Stimulated activated CD8-positive, alpha-beta memory T cell treated with anti-CD3 and anti-CD28 coated beads, Interleukin-15, amount 100 ng/mL, for 1 hour (primary cell): ENCODE results near the gene DUSP28.
"Not testable (repeated sequence)": the region's sequence is repeated elsewhere in the genome, so short reads cannot be mapped to it uniquely, and the experiment has no call there.

Experiments
- DNase-seq: peaks from one replicate; pipeline ENCODE4 v3.0.0-alpha.2; 2020; ENCODE audit warnings: low read depth

Gene DUSP28

DNA sequence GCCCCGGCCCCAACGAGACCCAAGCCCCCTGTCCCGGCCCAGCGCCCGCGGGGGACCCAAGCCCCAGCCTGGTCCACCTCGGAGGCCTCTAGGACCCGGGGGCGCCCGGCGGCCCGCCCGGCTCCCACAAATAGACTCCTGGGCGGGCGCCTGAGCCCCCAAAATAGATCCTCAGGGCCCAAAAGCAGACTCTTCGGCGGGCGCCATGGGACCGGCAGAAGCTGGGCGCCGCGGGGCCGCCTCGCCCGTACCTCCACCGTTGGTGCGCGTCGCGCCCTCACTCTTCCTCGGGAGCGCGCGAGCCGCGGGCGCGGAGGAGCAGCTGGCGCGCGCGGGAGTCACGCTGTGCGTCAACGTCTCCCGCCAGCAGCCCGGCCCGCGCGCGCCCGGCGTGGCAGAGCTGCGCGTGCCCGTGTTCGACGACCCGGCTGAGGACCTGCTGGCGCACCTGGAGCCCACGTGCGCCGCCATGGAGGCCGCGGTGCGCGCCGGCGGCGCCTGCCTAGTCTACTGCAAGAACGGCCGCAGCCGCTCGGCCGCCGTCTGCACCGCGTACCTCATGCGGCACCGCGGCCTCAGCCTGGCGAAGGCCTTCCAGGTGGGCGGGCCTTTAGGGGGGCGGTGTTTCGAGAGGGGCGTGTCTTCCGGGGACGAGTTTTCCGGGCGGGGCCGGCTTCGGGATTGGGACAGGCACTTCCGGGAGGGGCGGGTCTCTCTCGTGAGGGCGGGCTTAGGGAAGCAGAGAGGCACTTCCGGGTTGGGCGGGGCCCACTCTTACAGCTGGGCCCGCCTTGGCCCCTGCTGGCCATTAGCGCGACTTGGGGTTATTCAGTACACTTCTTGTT, 545 bp downstream of the DUSP28 start:
- peak; percentile 100 for DNase-seq

DNA sequence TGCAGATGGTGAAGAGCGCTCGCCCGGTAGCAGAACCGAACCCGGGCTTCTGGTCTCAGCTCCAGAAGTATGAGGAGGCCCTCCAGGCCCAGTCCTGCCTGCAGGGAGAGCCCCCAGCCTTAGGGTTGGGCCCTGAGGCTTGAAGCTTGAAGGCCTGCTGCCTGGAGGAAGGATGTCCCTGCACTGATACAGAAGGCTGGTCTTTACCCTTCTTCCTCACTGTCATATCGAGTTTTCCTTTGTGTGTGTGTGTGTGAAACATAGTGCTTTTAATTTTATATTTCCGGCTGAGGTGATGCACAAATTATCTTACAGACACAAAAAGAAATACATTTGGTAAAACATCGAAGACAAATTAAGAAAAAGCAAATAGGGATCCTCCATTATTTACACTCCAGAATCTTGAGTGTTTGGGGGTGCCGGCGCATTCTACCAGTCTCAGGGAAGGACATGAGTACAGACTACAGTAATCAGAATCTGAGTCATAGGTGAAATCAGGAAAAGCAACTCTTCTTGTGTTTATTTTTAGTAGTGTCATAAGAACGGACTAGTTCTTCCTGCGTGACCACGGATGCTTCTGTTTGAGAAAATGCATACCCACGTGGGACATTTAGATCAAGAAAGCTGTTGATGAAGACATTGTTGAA, 1.3 kb downstream of the DUSP28 start:
- DNase-seq = no peak

DNA sequence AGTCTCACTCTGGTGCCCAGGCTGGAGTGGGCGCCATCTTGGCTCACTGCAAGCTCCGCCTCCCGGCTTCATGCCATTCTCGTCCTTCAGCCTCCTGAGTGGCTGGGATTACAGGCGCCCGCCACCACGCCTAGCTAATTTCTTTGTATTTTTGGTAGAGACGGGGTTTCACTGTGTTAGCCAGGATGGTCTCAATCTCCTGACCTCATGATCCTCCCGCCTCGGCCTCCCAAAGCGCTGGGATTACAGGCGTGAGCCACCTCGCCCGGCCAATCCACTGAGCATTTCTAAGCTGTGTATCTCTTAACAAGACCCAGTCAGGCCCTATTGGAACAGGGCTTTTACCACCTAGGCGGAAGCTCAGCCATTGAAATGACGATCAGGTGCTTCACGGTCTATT, 3.1 kb downstream of the DUSP28 start:
- not testable (repeated sequence) for DNase-seq

DNA sequence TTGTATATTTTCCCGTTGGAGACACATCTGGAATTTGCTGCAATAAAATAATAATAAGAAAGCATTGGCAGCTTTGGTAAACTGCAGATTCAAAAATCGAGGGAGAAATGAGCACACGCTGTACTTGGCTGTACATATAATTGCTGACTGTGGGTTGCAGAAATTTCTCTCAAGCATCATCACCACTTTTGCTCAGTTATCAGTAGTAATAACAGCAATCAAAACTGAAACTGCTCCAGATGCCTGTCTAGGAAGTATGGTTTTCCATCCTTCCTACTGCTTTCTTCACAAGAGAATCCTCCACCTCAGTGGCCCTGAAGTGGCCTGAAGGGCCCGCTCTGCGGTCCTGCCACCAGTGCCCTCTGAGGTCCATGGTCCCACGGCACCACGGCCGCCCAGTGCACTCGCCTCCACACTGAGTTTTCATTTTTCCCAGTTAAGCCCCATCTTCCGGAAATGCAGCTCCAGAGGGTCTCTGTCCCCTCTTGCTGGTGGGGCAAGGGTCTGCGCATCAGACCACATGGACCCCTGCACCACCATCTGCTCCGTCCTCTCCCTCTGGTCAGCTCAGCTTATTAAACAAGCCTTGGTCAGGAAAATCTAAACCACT, 3.9 kb downstream of the DUSP28 start:
- no peak for DNase-seq

DNA sequence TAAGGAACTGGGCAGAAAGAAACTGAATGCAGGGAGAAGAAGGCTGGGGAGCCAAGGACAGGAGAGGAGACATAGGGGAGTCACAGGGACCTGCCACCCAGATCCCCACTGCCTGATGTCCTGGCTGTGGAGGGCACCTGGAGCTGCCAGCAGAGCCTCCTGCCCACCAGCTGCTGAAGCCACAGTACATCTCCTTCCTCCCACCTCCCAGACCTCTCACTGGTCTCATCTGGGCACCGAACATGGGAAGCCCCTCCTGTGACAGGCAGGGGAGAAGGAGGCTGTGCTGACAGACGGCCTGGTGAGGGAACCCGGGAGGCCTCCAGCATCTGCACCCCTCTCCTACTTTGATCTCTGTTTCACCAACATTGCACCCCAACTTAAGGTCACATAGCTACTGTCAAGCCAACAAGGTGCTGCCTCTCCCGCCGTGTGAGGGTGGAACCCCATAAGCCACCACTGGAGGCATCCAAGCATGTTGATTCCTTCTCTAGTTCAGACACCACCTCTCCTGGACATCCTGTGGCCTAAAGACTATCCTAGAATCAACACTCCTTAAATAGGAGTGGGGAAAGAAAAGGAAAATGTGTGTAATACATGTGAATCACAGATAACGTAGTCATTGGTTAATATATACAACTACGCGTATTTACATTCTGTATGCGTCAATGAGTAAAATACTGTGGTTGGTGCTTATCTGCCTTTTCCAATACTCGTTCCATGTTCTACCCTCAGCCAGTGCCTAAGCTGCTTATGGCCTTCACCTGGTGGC, 4.6 kb downstream of the DUSP28 start:
- no peak for DNase-seq

DNA sequence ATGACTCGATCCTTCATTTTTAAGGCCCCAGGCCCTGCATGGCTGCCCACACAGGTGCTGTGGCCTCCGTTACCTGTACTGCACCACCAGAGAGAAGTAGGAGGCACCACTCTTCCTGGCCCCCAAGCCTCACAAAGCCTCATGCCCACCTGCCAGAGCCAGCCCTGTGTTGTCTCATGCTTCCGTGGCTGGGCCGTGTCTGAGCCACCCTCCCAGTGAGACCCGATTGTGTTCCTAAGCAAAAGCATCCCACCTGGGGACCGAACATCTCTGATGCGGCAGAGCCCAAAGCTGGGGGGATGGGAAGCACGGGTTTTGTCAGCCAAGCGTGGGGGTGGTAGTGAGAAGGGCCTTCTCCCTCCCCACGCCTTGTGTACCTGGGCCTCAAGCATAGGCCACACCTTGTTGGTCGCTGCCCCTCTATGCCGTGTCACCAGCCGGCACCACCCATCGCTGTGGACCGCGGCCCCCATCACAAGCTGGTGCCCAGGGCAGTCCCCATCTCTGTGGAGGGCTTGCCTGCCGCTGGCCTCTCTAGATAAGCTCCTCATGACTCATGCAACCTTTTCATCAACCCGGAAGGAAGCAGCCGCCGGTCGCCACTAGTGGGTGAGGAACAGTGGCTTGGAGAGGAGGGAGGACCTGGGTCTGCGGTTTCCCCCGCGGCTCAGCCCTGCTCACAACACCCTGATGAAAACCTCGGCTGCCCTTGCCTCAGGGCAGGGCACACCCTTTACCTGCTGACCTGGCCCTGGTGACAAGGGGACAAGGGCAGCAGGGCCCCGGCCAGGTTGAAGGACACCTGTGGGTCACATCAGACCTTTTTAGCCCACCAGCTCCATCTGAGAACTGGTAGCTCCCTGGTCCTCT, 5.4 kb downstream of the DUSP28 start:
- peak; percentile 80 for DNase-seq

DNA sequence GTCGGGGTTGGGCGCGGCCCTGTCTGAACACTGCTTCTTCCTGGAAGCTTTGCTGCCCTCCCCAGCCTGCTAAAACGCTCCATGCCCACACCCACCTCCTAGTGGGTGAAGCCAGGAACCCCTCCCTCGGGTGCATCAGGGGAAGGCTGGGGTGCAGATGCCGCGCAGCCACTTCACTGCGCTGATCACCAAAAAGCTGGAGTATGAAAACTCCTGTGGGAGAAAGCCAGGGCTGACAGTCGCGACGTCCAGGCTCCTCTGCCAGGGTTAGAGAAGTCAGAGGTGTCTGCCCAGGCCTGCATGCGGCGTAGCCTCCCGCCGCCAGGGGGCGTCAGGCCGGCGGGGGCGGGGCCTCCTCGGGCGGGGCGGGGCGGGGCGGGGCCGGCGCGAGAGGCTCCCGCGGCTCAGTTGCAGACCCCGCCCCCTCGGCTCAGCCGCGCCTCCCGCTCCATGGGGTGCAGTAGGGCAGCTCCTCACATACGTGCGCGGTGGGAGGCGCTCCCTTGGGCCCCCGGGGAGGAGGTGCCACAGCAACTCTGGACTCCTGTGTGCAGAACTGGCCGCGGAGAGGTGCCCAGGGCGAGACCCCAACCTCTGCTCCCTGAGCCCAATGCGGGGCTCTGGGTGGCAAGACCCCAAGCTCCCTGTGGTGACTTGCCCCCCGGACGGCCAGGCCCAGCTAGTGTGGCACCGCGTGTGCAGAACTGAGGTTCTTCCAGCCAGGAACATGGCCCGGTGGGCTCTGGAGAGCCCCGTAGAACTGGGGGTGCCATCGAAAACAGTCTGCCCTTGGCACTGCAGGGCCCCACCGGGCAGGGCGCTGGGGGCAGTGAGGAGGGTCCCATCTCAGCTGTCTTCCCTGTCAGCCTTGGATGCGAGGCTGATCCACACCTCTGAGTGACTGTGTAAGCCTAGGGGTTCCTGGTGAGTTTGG, 6.3 kb downstream of the DUSP28 start:
- peak; percentile 84 for DNase-seq

DNA sequence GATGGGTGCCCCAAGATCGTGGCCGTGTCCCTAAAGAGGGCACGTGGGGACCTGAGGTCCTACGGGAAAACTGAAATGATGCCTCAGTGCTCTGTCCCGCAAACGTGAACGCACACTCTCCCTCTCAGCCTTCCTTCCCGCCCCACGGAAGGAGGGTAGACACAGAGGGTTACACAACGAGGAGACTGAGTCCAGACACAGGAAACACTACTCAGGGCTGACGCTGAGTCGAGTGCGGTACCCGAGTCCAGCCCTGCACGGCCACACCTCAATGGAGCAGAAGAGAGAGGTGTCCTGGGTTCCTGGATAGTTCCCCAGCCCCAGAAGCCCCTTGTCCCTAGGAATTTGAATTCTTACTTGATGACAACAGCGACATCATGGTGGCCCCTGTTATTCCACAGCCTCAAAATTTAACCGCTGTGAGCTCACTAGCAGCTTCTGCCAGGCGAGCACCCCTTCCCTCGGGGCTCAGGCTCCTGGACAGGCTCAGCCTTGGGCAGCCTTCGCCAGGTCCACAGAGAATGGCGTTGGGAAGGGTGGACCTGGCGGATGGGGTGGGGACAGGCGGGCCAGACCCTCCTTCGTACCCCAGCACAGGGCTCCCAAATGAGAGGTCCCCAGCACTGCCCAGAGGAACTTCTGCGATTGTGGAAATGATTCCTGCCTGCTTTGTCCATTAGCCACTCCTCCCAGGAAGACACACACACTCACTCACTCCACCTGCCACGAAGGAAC, 7.1 kb downstream of the DUSP28 start:
- no peak for DNase-seq

DNA sequence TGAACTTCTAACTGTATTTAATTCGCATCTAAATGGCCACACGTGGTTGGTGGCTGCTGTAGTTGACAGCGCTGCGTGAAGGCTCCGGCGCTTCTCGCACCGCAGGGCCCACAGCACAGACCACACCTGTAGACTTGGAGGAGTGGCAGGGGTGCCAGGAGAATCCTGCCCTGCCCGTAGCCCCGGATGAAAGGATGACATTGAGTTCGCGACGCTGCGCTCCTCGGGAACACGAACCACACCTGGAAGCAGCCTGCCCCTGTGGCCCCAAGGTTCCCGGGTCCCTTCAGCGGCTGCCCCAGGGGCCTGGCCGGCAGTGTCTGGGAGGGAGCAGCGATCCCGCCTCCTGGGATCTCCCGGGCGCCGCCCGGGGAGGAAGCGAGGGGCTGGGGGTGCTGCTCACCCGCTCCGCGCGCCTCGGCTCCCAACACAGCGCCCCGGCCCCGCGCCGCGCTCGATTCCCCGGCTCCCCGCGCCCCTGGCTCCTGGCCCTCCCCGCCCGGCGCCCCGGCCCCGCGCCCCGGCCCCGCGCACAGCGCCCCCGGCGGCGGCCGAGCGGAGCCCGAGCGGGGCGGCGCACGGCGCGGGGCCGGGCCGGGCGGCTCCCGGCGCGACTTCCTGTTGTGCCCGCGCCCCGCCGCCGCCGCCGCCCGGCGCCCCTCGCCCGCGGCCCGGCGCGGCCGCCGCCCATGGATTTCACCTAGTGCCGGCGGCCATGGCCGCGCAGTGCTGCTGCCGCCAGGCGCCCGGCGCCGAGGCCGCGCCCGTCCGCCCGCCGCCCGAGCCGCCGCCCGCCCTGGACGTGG, 7.9 kb downstream of the DUSP28 start, which contains the start of gene RNPEPL1:
Gene RNPEPL1 (plus strand): TSS at position 613 of the 806 bp plus-strand sequence. CDS start 103 bp downstream, at position 716.
- no peak for DNase-seq

DNA sequence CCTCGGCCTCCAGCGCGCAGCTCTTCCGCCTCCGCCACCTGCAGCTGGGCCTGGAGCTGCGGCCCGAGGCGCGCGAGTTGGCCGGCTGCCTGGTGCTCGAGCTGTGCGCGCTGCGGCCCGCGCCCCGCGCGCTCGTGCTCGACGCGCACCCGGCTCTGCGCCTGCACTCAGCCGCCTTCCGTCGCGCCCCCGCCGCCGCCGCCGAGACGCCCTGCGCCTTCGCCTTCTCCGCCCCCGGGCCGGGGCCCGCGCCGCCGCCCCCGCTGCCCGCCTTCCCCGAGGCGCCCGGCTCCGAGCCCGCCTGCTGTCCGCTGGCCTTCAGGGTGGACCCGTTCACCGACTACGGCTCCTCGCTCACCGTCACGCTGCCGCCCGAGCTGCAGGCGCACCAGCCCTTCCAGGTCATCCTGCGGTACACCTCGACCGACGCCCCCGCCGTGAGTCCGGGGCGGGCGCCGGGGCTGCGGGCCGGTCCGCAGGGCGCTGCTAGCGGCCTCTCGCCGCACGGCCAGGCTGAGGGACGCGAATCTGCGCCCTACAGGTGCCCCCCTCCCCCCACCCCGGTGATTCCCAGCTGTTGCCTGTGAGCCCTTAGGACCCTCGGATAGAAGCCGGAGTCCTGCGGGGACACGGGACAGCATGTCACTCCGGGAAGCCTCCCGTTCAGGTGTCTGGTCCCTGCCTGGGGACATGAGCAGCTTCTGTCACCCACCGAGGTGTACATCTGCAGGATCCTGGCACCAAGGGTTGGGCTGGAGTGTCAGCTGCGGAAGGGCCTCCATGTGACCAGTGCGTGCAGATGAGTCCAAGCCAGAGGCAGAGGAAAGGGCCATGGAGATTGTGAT, 8.7 kb downstream of the DUSP28 start:
- DNase-seq = no peak

DNA sequence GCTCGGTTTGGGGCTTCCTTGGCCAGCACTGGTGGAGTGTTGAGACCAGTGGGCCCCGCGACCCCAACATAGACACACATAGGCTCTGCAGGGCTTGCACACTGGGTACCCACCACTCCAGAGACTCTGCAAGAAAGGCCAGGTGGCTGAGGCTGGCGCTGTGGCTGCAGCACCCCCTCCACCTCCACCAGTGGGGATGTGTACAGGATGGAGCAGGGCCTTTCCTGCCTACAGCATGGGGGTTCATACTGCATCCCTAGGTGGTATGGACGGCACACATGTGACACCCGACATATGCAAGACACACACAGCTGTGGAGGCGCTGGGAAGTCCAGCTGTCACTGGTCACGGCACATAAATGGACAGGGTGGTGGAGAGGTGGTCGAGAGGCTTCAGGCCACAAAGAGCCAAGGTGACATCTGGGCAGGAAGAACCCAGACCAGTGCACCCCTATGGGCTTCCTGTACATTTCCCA, 9.4 kb downstream of the DUSP28 start:
- no peak for DNase-seq

DNA sequence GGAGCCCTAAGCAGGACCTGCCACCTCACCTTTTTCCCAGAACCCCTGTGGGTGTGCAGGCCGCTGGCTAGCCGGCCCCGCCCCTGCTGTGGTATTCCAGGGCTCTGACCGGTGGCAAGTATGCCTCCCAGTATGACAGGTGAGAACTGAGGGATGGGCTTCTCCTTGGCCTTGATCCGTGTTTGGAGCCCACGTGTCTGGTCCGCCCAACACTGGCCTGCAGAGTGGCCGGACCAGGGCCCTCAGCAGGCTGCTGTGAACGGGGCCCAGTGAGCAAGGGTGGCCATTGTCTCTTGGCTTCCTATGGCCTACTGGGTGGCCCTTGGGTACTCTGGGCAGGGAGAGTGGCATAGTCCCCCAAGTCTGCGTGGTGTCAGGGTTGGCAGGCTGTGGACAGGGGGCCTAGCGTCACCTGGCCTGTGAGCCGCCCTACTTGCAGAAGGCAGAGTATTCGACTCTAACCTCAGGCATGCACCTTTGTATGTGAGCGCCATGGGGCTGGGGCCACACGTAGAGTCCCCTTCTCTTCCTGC, 9.9 kb downstream of the DUSP28 start:
- no peak for DNase-seq

DNA sequence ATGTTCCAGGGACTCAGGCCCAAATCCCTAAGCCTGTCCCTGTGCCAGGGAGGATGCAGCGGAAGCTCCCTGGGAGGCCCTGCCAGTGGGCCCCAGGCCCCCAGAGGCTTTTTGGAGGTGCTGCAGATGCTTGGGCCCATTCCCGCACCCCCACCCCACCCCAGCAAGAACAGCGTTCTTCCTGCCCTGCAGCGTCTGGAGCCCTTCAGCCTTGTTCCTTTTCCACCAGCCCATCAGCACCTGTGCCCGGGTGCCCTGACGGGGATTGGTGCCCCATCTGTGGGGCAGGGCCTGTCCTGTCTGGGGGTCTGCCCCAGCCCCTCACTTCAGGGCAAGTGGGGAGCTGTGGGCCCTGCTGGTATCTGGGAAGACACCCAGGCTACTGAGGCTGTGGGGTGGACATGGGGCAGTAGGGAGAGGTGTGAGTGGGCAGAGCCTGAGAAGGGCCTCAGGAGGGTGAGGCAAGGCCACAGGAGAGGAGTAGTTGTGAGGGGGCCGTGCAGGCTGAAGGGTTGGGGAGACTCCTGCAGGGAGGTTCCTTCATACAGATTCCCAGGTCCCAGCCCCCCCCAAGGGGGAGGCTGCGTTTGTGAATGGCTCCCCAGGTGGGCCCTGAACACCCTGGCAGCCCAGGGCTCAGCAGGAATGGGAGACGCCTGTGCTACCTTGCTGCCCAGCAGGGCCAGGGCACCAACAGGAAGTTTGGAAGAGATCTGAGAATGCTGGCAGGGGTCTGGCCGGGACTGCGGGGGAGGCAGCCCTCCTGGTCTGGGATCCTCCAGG, 10.6 kb downstream of the DUSP28 start:
- DNase-seq = no peak

DNA sequence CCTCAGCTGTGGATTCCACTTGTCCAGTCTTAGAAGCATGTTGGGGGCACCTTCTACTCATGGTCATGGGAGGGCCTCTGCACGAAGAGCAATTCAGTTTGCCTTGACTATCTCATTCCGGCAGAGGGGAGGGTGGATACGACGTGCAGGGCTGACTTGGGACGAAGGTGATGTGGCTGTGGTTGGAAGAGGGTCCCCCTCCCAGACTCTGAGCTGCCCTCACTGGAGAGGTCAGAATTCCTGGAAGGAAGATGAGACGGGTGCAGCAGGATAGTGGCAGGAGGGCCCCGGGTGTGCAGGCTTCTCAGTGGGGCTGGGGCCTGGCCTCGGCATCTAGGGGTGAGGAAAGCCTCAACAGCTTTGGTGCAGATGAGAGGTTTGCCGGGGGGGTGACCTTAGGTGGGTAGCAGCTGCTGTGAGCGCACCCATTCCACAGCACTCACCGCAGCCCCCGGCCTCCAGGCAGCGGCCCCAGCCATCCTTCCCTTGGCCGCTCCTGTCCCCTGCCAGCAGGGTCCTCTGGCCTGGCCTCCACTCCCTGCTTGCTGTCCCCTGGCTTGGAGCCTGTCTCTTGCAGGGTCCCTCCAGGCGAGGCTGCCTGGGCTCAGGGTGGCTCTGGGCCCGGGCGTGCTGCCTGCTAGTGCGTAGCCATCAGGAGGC, 11.3 kb downstream of the DUSP28 start:
- no peak for DNase-seq

DNA sequence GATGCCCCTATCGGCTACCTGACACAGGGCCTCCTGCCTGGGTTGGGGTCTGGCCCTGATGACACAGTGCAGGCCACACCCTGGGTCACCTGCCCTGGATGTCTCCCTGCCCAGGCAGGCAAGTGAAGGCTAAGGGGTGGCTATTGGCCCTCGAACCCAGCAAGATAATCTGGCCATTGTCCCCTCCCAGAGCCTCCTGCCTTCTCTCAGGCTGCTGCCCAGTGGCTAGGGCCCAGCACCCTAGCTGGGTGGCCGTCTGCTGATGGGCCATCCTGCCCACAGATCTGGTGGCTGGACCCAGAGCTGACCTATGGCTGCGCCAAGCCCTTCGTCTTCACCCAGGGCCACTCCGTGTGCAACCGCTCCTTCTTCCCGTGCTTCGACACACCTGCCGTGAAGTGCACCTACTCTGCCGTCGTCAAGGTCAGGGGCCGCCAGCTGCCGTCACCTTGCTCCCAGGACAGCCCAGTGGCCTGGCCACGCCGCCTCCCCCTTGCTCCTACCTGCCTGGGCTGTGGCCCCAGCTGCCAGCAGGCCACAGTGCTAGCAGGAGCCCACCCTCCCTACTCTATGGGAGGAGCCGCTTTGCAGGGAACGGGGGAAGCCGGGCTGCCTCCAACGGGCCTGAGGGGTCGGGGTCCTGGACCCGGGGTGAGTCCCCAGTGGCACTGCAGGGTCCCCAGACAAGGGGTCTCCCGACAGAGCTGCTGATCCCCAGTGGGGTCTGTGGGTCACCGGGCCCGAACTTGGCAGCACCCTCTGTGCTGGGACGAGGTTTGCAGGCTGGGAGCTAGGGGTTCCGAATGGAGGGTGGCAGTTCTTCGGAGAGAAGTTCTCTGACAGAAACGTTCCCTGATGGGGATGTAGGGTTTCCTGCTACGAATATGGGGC, 12.2 kb downstream of the DUSP28 start:
- DNase-seq = no peak
